Measurements from ENCODE around the gene RPL7A.

RPL7A gene

GRCh38 chr9:133362359-133363044, 14.5 kb downstream of the RPL7A start:
- H3K4me3 ChIP-seq (replicated peaks; ENCODE audit: insufficient read depth, low read length) = no peak overlapping the region
- TF ChIP-seq GABPA (IDR thresholded peaks at IDR 0.05; ENCODE audit: low read depth) = no peak
- TF ChIP-seq POLR2AphosphoS5 (IDR thresholded peaks at IDR 0.05; ENCODE audit: low read depth) = no peak
- no peak overlapping the region for H3K27ac ChIP-seq (replicated peaks)
- H3K27me3 ChIP-seq (ENCODE audit: insufficient read depth, poor library complexity, severe bottlenecking) = no peaks in the 10 kb centered on the region
- DNase-seq (ENCODE audit: low read depth in 1 of 2, low spot score in 1 of 2) = no peak

- Histone ChIP-seq H3K27ac (replicated peaks) (no peak overlapping the region), H3K4me3 (replicated peaks; ENCODE audit: insufficient read depth, low read length) (no peak overlapping the region), H3K27me3 (ENCODE audit: insufficient read depth, poor library complexity, severe bottlenecking) (no peaks in the 10 kb centered on the region)
- no peak for TF ChIP-seq SPI1 (IDR thresholded peaks at IDR 0.05; ENCODE audit: borderline replicate concordance, low read depth)
- TF ChIP-seq GABPA (IDR thresholded peaks at IDR 0.05; ENCODE audit: low read depth) = no peak
- TF ChIP-seq REST (IDR thresholded peaks at IDR 0.05; ENCODE audit: insufficient replicate concordance, low read depth) = no peak
- no peak for TF ChIP-seq POLR2AphosphoS5 (IDR thresholded peaks at IDR 0.05; ENCODE audit: low read depth)
- no peak for TF ChIP-seq CTCF (IDR thresholded peaks at IDR 0.05; ENCODE audit: insufficient read depth, low read length)
- no peak for DNase-seq (ENCODE audit: low read depth in 1 of 2, low spot score in 1 of 2)
Measured at GRCh38 chr9:133366435-133366834, 18.4 kb downstream of the RPL7A start.

GRCh38 chr9:133367221-133367620, 19.2 kb downstream of the RPL7A start:
- H3K27ac ChIP-seq (replicated peaks) = no peak overlapping the region
- TF ChIP-seq CTCF (IDR thresholded peaks at IDR 0.05; ENCODE audit: insufficient read depth, low read length) (no peak), GABPA (IDR thresholded peaks at IDR 0.05; ENCODE audit: low read depth) (no peak), REST (IDR thresholded peaks at IDR 0.05; ENCODE audit: insufficient replicate concordance, low read depth) (no peak), POLR2AphosphoS5 (IDR thresholded peaks at IDR 0.05; ENCODE audit: low read depth) (no peak), SPI1 (IDR thresholded peaks at IDR 0.05; ENCODE audit: borderline replicate concordance, low read depth) (no peak)

GRCh38 chr9:133367778-133368177, 19.8 kb downstream of the RPL7A start:
- Histone ChIP-seq H3K27me3 (ENCODE audit: insufficient read depth, poor library complexity, severe bottlenecking) (no peaks in the 10 kb centered on the region), H3K4me3 (replicated peaks; ENCODE audit: insufficient read depth, low read length) (no peak overlapping the region), H3K27ac (replicated peaks) (no peak overlapping the region)
- TF ChIP-seq REST (IDR thresholded peaks at IDR 0.05; ENCODE audit: insufficient replicate concordance, low read depth) (no peak), POLR2AphosphoS5 (IDR thresholded peaks at IDR 0.05; ENCODE audit: low read depth) (no peak), SPI1 (IDR thresholded peaks at IDR 0.05; ENCODE audit: borderline replicate concordance, low read depth) (no peak), CTCF (IDR thresholded peaks at IDR 0.05; ENCODE audit: insufficient read depth, low read length) (no peak), GABPA (IDR thresholded peaks at IDR 0.05; ENCODE audit: low read depth) (no peak)
- no peak for DNase-seq (ENCODE audit: low read depth in 1 of 2, low spot score in 1 of 2)

More at GRCh38 chr9:133367221-133367620, 19.2 kb downstream of the RPL7A start:
- no peak for DNase-seq (ENCODE audit: low read depth in 1 of 2, low spot score in 1 of 2)
- Histone ChIP-seq H3K27me3 (ENCODE audit: insufficient read depth, poor library complexity, severe bottlenecking) (no peaks in the 10 kb centered on the region), H3K4me3 (replicated peaks; ENCODE audit: insufficient read depth, low read length) (no peak overlapping the region)
